HG03280 (cell line): ENCODE measurements around the gene PXDC1.
"Not testable (repeated sequence)": the region's sequence is repeated elsewhere in the genome, so short reads cannot be mapped to it uniquely, and the experiment has no call there.

Source experiments
- ATAC-seq: cut with Tn5 transposase; IDR thresholded peaks from one replicate; pipeline ENCODE4 v1.9.1; 2021; ENCODE audit warnings: mild to moderate bottlenecking, moderate library complexity; ENCODE audit not compliant: unreplicated experiment

Gene PXDC1

GRCh38 chr6:3735029-3735605 is 16.4 kb downstream of the PXDC1 start:
- no peak for ATAC-seq

GRCh38 chr6:3734023-3734422 is 17.5 kb downstream of the PXDC1 start:
- ATAC-seq, result no peak

GRCh38 chr6:3733321-3733925 is 18.1 kb downstream of the PXDC1 start:
- ATAC-seq, result no peak

- no peak for ATAC-seq
Measured at GRCh38 chr6:3732345-3733141, 19.0 kb downstream of the PXDC1 start.

GRCh38 chr6:3731700-3732099 is 19.8 kb downstream of the PXDC1 start:
- ATAC-seq, result no peak

GRCh38 chr6:3729603-3730344 is 21.7 kb downstream of the PXDC1 start:
- ATAC-seq, result no peak

GRCh38 chr6:3727593-3728108 is 23.9 kb downstream of the PXDC1 start:
- ATAC-seq, result no peak

GRCh38 chr6:3727036-3727435 is 24.5 kb downstream of the PXDC1 start:
- no peak for ATAC-seq

GRCh38 chr6:3726421-3726820 is 25.1 kb downstream of the PXDC1 start:
- no peak for ATAC-seq

GRCh38 chr6:3725145-3726047 is 26.1 kb downstream of the PXDC1 start:
- ATAC-seq, result no peak

- ATAC-seq, result no peak
Measured at GRCh38 chr6:3724451-3725144, 26.9 kb downstream of the PXDC1 start.

GRCh38 chr6:3723966-3724365 is 27.5 kb downstream of the PXDC1 start:
- no peak for ATAC-seq

GRCh38 chr6:3723251-3723650 is 28.3 kb downstream of the PXDC1 start:
- ATAC-seq, result no peak

GRCh38 chr6:3722785-3723184 is 28.7 kb downstream of the PXDC1 start:
- ATAC-seq, result no peak

- ATAC-seq, result no peak
Measured at GRCh38 chr6:3721810-3722621, 29.5 kb downstream of the PXDC1 start.

GRCh38 chr6:3720770-3721169 is 30.7 kb downstream of the PXDC1 start:
- not testable (repeated sequence) for ATAC-seq

- ATAC-seq, result no peak
Measured at GRCh38 chr6:3719462-3720308, 31.8 kb downstream of the PXDC1 start.

GRCh38 chr6:3718407-3718806 is 33.1 kb downstream of the PXDC1 start:
- ATAC-seq, result no peak
